MM.1S (cell line): ENCODE measurements around the gene NCAPH2.

Experiments
- CTCF ChIP-seq: fragments of 300-600 bp; sonication (generic); IDR thresholded peaks from 2 replicates; pipeline ENCODE4 v1.5.1; 2016; ENCODE audit warnings: antibody characterized with exemption, low read length, mixed read lengths
- EZH2 ChIP-seq: fragments of 300-600 bp; sonication (generic); optimal IDR thresholded peaks from 2 replicates; pipeline ENCODE3; 2017; ENCODE audit warnings: low read depth, mild to moderate bottlenecking, antibody characterized with exemption, low read length, mixed read lengths
- EZH2phosphoT487 ChIP-seq: fragments of 300-600 bp; sonication (generic); IDR thresholded peaks from 2 replicates; pipeline ENCODE4 v1.6.1; 2018; ENCODE audit warnings: antibody characterized with exemption, low read length

DNA sequence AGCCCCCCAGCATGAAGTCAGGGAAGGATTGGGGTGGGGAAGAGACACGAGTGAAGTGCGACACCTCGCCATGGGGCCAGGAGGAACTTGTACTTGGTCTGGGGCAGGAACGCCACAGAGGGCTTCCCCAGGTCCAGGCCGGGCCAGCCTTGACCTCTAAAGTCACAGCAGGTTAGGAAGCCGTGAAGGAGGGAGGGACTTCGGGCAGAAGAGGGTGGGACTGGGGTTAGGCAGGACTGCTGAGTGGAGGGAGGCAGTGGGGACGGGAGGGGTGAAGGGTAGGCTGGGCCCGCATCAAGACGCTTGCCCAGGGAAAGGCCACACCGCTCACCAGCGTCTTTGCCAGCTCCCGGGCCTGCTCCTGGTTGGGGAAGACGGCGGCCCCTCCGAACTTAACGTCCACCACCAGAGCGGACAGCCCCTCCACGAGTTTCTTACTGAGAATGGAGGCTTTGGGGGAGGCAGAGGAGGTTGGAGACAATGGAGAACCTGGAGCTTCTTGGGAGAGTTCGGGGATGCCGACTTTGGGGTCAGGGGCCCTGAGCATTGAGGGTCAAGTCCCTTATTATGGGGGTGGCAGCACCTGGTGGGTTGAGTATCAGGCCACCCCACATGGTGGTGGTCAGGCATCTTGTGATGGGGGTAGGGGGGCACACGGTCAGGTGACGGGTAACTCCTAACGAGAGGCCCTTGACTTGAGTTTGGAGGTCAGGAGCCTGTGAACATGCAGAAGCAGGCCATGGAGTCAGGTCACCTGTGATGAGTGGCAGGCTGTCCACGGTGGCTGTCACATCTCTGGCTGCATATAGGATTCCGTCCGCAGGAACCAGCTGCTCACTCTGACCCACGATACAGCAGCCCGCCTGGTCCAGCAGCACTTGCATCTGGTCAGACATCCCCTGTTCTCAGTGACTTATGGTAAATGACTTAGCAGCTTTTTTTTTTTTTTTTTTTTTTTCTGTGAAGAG lies 19.1 kb downstream of the NCAPH2 start:
- TF ChIP-seq EZH2: no peak
- TF ChIP-seq CTCF: no peak
- TF ChIP-seq EZH2phosphoT487: no peak
